Measurements from ENCODE around the gene HIP1R.

- no peak for TF ChIP-seq CTCF (conservative IDR thresholded peaks at IDR 0.05; ENCODE audit: low read depth in 2 of 2)
- TF ChIP-seq JUNB (IDR thresholded peaks at IDR 0.05; ENCODE audit: unreplicated experiment): no peak
- TF ChIP-seq EZH2phosphoT487 (IDR thresholded peaks at IDR 0.05; ENCODE audit: unreplicated experiment): no peak
- no peak for TF ChIP-seq ETS1 (IDR thresholded peaks at IDR 0.05)
- TF ChIP-seq POLR2AphosphoS5 (IDR thresholded peaks at IDR 0.05; ENCODE audit: low read depth): no peak
- no peak for TF ChIP-seq EZH2 (IDR thresholded peaks at IDR 0.05; ENCODE audit: low read depth, unreplicated experiment)
- no peak for TF ChIP-seq REST (IDR thresholded peaks at IDR 0.05; ENCODE audit: unreplicated experiment)
- TF ChIP-seq CREB1 (CRISPR knock-in tag; IDR thresholded peaks at IDR 0.05; ENCODE audit: low read depth): no peak
These were observed 35.0 kb downstream of the HIP1R start for GRCh38 chr12:122870163-122870842.

All from GM23338 (cell line).